Vagina (tissue), 2 donors: ENCODE data around the gene ADAMTS19. TPM values are rescaled to one million over a fixed set of nuclear protein-coding genes. Genes with fewer than 3 reads are reported as not detected.

Source experiments
- DNase-seq, 2 donors: peaks; one replicate each; pipeline ENCODE4 v3.0.0-alpha.2; 2017; ENCODE audit errors: extremely low spot score in 2 of 2
- H3K27ac ChIP-seq: fragments of 200-600 bp; sonication (generic); one replicate; pipeline ENCODE4 v1.5.1; 2019
- H3K27me3 ChIP-seq: fragments of 200-600 bp; sonication (generic); one replicate; pipeline ENCODE4 v1.5.1; 2019
- H3K36me3 ChIP-seq, 2 donors: fragments of 200-600 bp; sonication (generic); one replicate each; pipeline ENCODE4 v1.5.1; 2017 to 2019
- H3K4me1 ChIP-seq: fragments of 200-600 bp; sonication (generic); one replicate; pipeline ENCODE4 v1.5.1; 2019
- H3K4me3 ChIP-seq, 2 donors: fragments of 200-600 bp; sonication (generic); 1 replicate in 1 of 2; 2 replicates in 1 of 2; pipeline ENCODE4 v1.5.1; 2016 to 2019
- H3K9me3 ChIP-seq: fragments of 200-600 bp; sonication (generic); one replicate; pipeline ENCODE4 v1.5.1; 2019
- CTCF ChIP-seq, 3 experiments: fragments of 450-650 bp in 2 of 3; fragments of 200-600 bp in 1 of 3; sonication (generic) in 1 of 3; IDR thresholded peaks; one replicate each; pipeline ENCODE4 v1.5.1; 2017 to 2019; ENCODE audit warnings: antibody characterized with exemption in 3 of 3, mild to moderate bottlenecking in 2 of 3, moderate library complexity in 2 of 3
- POLR2A ChIP-seq, 2 donors: fragments of 450-650 bp; IDR thresholded peaks; one replicate each; pipeline ENCODE4 v1.6.1; 2017; ENCODE audit warnings: antibody characterized with exemption in 2 of 2, mild to moderate bottlenecking in 2 of 2, moderate library complexity in 2 of 2
- POLR2AphosphoS5 ChIP-seq, 2 donors: sonication (generic); formaldehyde crosslinking; IDR thresholded peaks; one replicate each; pipeline ENCODE4 v1.9.0; 2017; ENCODE audit warnings: antibody characterized with exemption in 2 of 2, mild to moderate bottlenecking in 2 of 2, low read depth in 1 of 2; ENCODE audit not compliant: insufficient read depth in 1 of 2
- intact Hi-C: fragments of 100-400 bp; cut with DNase I; formaldehyde crosslinking; loops from one replicate; pipeline ENCODE4 v1.15.1; 2023
- total RNA-seq: library from RNA; depleted of rRNA; stranded (reverse); fragments of >200 nt; gene quantifications from one replicate; pipeline ENCODE4 v1.2.3, GENCODE V29; 2016

Gene ADAMTS19
- total RNA-seq, 1 donor from 2014 or later: 1.7 TPM

- no peak overlapping the region for H3K27ac ChIP-seq
- H3K36me3 ChIP-seq: no peaks in the 10 kb centered on the region
- intact Hi-C loops: no loop called here
- H3K27me3 ChIP-seq: no peaks in the 10 kb centered on the region
- H3K4me1 ChIP-seq: no peaks in the 10 kb centered on the region
- no peak overlapping the region for H3K4me3 ChIP-seq
- TF ChIP-seq POLR2A (IDR thresholded peaks at IDR 0.05): no peak
- no peak for TF ChIP-seq POLR2AphosphoS5 (IDR thresholded peaks at IDR 0.05; ENCODE audit: insufficient read depth in 1 of 2, low read depth in 1 of 2)
- no peaks in the 10 kb centered on the region for H3K9me3 ChIP-seq
- no peak for DNase-seq
These were observed 19.7 kb upstream of the ADAMTS19 start for GRCh38 chr5:129440424-129440823.

DNA sequence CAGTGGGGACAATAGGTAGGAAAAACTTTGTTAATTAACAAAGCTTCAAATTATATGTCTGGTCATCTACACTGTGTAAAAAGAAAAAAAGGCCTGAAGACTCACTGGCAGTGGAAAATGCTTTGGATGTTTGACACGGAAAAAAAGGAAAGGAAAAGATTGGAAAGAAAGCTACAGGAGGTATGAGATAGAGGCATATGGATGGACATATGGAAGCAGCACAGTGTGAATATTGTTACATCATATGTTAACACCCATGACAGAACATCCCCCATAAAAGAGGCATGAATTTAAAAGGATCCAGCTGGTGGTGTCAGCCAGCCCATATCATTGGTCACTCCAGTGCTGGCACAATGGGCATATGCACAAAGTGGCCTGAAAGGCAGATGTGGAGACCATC lies 19.0 kb upstream of the ADAMTS19 start:
- no peak overlapping the region for H3K27ac ChIP-seq
- no peaks in the 10 kb centered on the region for H3K9me3 ChIP-seq
- H3K36me3 ChIP-seq: no peaks in the 10 kb centered on the region
- no peak for DNase-seq
- TF ChIP-seq POLR2AphosphoS5 (IDR thresholded peaks at IDR 0.05; ENCODE audit: insufficient read depth in 1 of 2, low read depth in 1 of 2) (no peak), POLR2A (IDR thresholded peaks at IDR 0.05) (no peak), CTCF (IDR thresholded peaks at IDR 0.05) (no peak)
- intact Hi-C loops: no loop called here
- no peaks in the 10 kb centered on the region for H3K27me3 ChIP-seq
- H3K4me1 ChIP-seq: no peaks in the 10 kb centered on the region
- H3K4me3 ChIP-seq: no peak overlapping the region

DNA sequence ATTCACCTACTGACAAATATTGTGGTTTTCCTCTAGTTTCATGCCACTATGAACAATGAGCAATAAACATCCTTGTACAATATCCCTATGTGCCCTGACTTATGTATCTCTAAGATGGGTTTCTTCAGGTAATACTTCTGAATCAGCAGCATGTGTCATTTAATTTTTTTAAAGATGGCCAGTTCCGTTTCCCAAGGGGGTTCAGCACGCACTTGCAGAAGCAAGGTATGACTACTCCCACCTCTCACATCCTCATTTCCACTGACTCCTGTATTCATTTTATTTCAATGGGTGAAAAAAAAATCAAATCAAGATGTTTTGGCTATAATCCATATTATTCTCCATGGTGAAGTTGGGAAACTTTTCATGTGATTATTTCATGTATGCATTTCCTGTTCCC lies 14.7 kb upstream of the ADAMTS19 start:
- TF ChIP-seq CTCF (IDR thresholded peaks at IDR 0.05): no peak
- no peak for TF ChIP-seq POLR2AphosphoS5 (IDR thresholded peaks at IDR 0.05; ENCODE audit: insufficient read depth in 1 of 2, low read depth in 1 of 2)
- no peak for TF ChIP-seq POLR2A (IDR thresholded peaks at IDR 0.05)
- DNase-seq: no peak
- no peaks in the 10 kb centered on the region for H3K36me3 ChIP-seq

DNA sequence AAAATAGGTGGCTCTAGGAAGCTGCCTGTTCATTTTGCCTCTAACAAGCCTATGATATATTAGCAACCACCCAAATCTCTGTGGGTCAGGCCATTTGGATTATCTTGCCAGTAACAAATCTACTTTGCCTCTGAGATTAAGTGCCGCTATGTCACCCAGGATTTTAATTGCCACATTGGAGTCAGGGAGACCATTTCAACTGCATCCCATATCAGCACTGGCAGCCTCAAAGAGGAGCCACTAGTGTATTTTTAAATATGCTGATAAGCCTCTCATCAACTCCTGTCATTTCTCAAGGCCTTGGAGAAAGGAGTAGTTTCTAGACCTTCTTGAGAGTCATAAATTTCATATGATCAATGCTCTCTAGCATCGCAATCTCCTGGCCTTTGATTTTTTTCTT lies 12.1 kb upstream of the ADAMTS19 start:
- H3K27ac ChIP-seq: no peak overlapping the region

More for the DNA sequence above, 14.7 kb upstream of the ADAMTS19 start:
- Histone ChIP-seq H3K9me3 (no peaks in the 10 kb centered on the region), H3K4me3 (no peak overlapping the region), H3K27ac (no peak overlapping the region), H3K4me1 (no peaks in the 10 kb centered on the region), H3K27me3 (no peaks in the 10 kb centered on the region)
- intact Hi-C loops: no loop called here

GRCh38 chr5:129448654-129449053 lies 11.4 kb upstream of the ADAMTS19 start:
- Histone ChIP-seq H3K9me3 (no peaks in the 10 kb centered on the region), H3K4me1 (no peaks in the 10 kb centered on the region), H3K27ac (no peak overlapping the region), H3K4me3 (no peak overlapping the region), H3K36me3 (no peaks in the 10 kb centered on the region), H3K27me3 (no peaks in the 10 kb centered on the region)
- TF ChIP-seq POLR2AphosphoS5 (IDR thresholded peaks at IDR 0.05; ENCODE audit: insufficient read depth in 1 of 2, low read depth in 1 of 2): no peak
- TF ChIP-seq CTCF (IDR thresholded peaks at IDR 0.05): no peak
- no peak for TF ChIP-seq POLR2A (IDR thresholded peaks at IDR 0.05)
- intact Hi-C loops: no loop called here
- DNase-seq: no peak

More for the DNA sequence above, 12.1 kb upstream of the ADAMTS19 start:
- no peaks in the 10 kb centered on the region for H3K4me1 ChIP-seq
- no peaks in the 10 kb centered on the region for H3K27me3 ChIP-seq
- no peak overlapping the region for H3K4me3 ChIP-seq
- no peaks in the 10 kb centered on the region for H3K36me3 ChIP-seq
- no peak for DNase-seq
- H3K9me3 ChIP-seq: no peaks in the 10 kb centered on the region
- intact Hi-C loops: no loop called here
- TF ChIP-seq CTCF (IDR thresholded peaks at IDR 0.05) (no peak), POLR2AphosphoS5 (IDR thresholded peaks at IDR 0.05; ENCODE audit: insufficient read depth in 1 of 2, low read depth in 1 of 2) (no peak), POLR2A (IDR thresholded peaks at IDR 0.05) (no peak)
